ENCODE results near the gene GRK3. TPM values are rescaled to one million over a fixed set of nuclear protein-coding genes. Genes with fewer than 3 reads are reported as not detected.

The GRK3 gene
- total RNA-seq, 4 donors from 2014 or later, result 0.49 to 1.1 (median 0.81) TPM

DNA sequence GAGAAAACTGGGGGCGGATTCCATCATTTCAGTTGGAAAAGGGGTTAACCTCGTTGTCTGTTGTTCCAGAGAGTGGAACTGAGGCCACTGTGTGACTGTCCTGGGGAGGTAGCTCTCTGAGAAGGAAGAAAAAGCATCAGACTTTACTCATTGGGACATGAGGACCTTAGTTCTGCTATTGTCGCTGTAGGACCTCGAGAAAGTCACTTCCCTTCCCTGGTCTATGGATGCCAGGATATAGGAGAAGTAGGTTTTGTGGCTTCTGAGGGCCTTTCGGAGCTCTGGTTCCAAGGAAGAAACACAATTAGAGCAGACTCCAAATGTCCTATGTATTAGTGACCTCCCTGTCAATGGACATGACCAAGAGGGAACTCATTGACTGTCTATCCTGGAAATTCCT lies 183.7 kb downstream of the GRK3 start:
- in situ Hi-C loops (cut with MboI; ENCODE audit: low sequenced_read_pairs in 4 of 4) (no loop called here), intact Hi-C loops (cut with DNase I; ENCODE audit: low total_unique reads) (loop anchor here (10.0 kb wide), 1 partner anchor 633 kb away; no protein-coding TSS in a partner anchor)
- no peaks in the 10 kb centered on the region for H3K27me3 ChIP-seq
- no peak for ATAC-seq
- H3K9me3 ChIP-seq, result no peaks in the 10 kb centered on the region
- peak overlapping the region in 3 of 4 donors; percentile 33 to 40 (median 37) for H3K4me3 ChIP-seq
- no peaks in the 10 kb centered on the region for H3K36me3 ChIP-seq
- no peak for TF ChIP-seq POLR2A (IDR thresholded peaks at IDR 0.05)
- TF ChIP-seq, protein P1, sequence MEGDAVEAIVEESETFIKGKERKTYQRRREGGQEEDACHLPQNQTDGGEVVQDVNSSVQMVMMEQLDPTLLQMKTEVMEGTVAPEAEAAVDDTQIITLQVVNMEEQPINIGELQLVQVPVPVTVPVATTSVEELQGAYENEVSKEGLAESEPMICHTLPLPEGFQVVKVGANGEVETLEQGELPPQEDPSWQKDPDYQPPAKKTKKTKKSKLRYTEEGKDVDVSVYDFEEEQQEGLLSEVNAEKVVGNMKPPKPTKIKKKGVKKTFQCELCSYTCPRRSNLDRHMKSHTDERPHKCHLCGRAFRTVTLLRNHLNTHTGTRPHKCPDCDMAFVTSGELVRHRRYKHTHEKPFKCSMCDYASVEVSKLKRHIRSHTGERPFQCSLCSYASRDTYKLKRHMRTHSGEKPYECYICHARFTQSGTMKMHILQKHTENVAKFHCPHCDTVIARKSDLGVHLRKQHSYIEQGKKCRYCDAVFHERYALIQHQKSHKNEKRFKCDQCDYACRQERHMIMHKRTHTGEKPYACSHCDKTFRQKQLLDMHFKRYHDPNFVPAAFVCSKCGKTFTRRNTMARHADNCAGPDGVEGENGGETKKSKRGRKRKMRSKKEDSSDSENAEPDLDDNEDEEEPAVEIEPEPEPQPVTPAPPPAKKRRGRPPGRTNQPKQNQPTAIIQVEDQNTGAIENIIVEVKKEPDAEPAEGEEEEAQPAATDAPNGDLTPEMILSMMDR (IDR thresholded peaks at IDR 0.05 in 4 of 5, conservative IDR thresholded peaks at IDR 0.05 in 1 of 5), result no peak
- peak overlapping the region; percentile 98 to 99 (median 98) for H3K27ac ChIP-seq
- H3K4me1 ChIP-seq, result peaks cover 72 to 80% of the 10 kb centered on the region in 2 donors
- DNase-seq, result no peak

GRCh38 chr22:25748704-25749103 lies 184.2 kb downstream of the GRK3 start:
- ATAC-seq, result no peak
- Histone ChIP-seq H3K9me3 (no peaks in the 10 kb centered on the region), H3K4me1 (peaks cover 74 to 83% of the 10 kb centered on the region in 2 donors), H3K36me3 (no peaks in the 10 kb centered on the region), H3K4me3 (peak overlapping the region in 3 of 4 donors; percentile 18 to 42 (median 27)), H3K27ac (peak overlapping the region; percentile 98 to 99 (median 98)), H3K27me3 (no peaks in the 10 kb centered on the region)
- intact Hi-C loops (cut with DNase I; ENCODE audit: low total_unique reads), result loop anchor here (10.0 kb wide), 1 partner anchor 634 kb away; no protein-coding TSS in a partner anchor
- no peak for DNase-seq
- TF ChIP-seq, protein P1 (IDR thresholded peaks at IDR 0.05 in 4 of 5, conservative IDR thresholded peaks at IDR 0.05 in 1 of 5), result no peak
- TF ChIP-seq POLR2A (IDR thresholded peaks at IDR 0.05), result no peak
- in situ Hi-C loops (cut with MboI; ENCODE audit: low sequenced_read_pairs in 4 of 4), result no loop called here

- in situ Hi-C loops (cut with MboI; ENCODE audit: low sequenced_read_pairs in 4 of 4), result no loop called here
- peaks cover 76 to 88% of the 10 kb centered on the region in 2 donors for H3K4me1 ChIP-seq
- ATAC-seq, result no peak
- no peaks in the 10 kb centered on the region for H3K36me3 ChIP-seq
- no peaks in the 10 kb centered on the region for H3K27me3 ChIP-seq
- H3K27ac ChIP-seq, result peak overlapping the region; percentile 98 to 99 (median 98)
- DNase-seq, result peak in 1 of 2 donors; percentile 56
- peak overlapping the region; percentile 18 to 42 (median 23) for H3K4me3 ChIP-seq
- TF ChIP-seq, protein P1 (IDR thresholded peaks at IDR 0.05 in 4 of 5, conservative IDR thresholded peaks at IDR 0.05 in 1 of 5), result no peak
- TF ChIP-seq POLR2A (IDR thresholded peaks at IDR 0.05), result peak; percentile 22 to 40
- intact Hi-C loops (cut with DNase I; ENCODE audit: low total_unique reads), result loop anchor here (10.0 kb wide), 1 partner anchor 635 kb away; no protein-coding TSS in a partner anchor
- H3K9me3 ChIP-seq, result no peaks in the 10 kb centered on the region
Observed at GRCh38 chr22:25749420-25750169, 185.1 kb downstream of the GRK3 start.

- TF ChIP-seq, protein P1 (IDR thresholded peaks at IDR 0.05 in 4 of 5, conservative IDR thresholded peaks at IDR 0.05 in 1 of 5), result peak in 2 of 5 experiments; percentile 33 to 39
- TF ChIP-seq POLR2A (IDR thresholded peaks at IDR 0.05), result peak; percentile 58 to 60
- H3K4me3 ChIP-seq, result peak overlapping the region in 2 of 4 donors; percentile 27 to 32
- H3K4me1 ChIP-seq, result peaks cover 72 to 84% of the 10 kb centered on the region in 2 donors
- ATAC-seq (peak; percentile 7 to 8), DNase-seq (peak; percentile 52 to 83)
- H3K9me3 ChIP-seq, result no peaks in the 10 kb centered on the region
- H3K27me3 ChIP-seq, result no peaks in the 10 kb centered on the region
- H3K36me3 ChIP-seq, result no peaks in the 10 kb centered on the region
- intact Hi-C loops (cut with DNase I; ENCODE audit: low total_unique reads) (no loop called here), in situ Hi-C loops (cut with MboI; ENCODE audit: low sequenced_read_pairs in 4 of 4) (no loop called here)
- H3K27ac ChIP-seq, result peak overlapping the region; percentile 98 to 99 (median 98)
Observed at GRCh38 chr22:25750569-25751173, 186.2 kb downstream of the GRK3 start.

Measured in gastrocnemius medialis (tissue), 4 donors.